CD4-positive, CD25-positive, alpha-beta regulatory T cell (primary cell): Measurements from ENCODE around the gene SLC35G2. TPM values are rescaled to one million over a fixed set of nuclear protein-coding genes. Genes with fewer than 3 reads are reported as not detected.
A peak's percentile ranks its signal among the peaks of the same experiment; 100 is the strongest.
"Not testable (repeated sequence)": the region's sequence is repeated elsewhere in the genome, so short reads cannot be mapped to it uniquely, and the experiment has no call there.

Experiments used
- ATAC-seq, 2 donors: fragments of 150-1000 bp; cut with Tn5 transposase; one replicate each; pipeline ENCODE4 v1.10.0; 2021; ENCODE audit warnings: low read depth in 2 of 2, moderate number of reproducible peaks in 2 of 2, moderate library complexity in 1 of 2
- DNase-seq, 3 donors: peaks; one replicate each; pipeline versions ENCODE4 v3.0.0 to v3.0.0-alpha.2; 2012 to 2022; ENCODE audit warnings: mixed read lengths in 1 of 3
- H3K27ac ChIP-seq: one replicate; pipeline ENCODE4 v1.7.0; 2013; ENCODE audit warnings: mild to moderate bottlenecking, low read length; ENCODE audit not compliant: insufficient read depth, poor library complexity, severe bottlenecking
- H3K27me3 ChIP-seq: one replicate; pipeline ENCODE4 v1.7.0; 2013; ENCODE audit warnings: low read length; ENCODE audit not compliant: control insufficient read depth, insufficient read depth
- H3K36me3 ChIP-seq: one replicate; pipeline ENCODE4 v1.7.0; 2013; ENCODE audit warnings: mild to moderate bottlenecking, low read length, moderate library complexity; ENCODE audit not compliant: control insufficient read depth, insufficient read depth
- H3K4me1 ChIP-seq: 2 replicates; pipeline ENCODE4 v1.7.0; 2013; ENCODE audit warnings: mild to moderate bottlenecking, low read length; ENCODE audit not compliant: insufficient read depth, control insufficient read depth, poor library complexity, severe bottlenecking
- H3K4me3 ChIP-seq: one replicate; pipeline ENCODE4 v1.7.0; 2013; ENCODE audit warnings: low read depth, mild to moderate bottlenecking, low read length, moderate library complexity
- H3K9me3 ChIP-seq, 2 experiments: 1 replicate in 1 of 2; 2 replicates in 1 of 2; pipeline ENCODE4 v1.7.0; 2013; ENCODE audit warnings: low read length in 2 of 2, mild to moderate bottlenecking in 1 of 2, moderate library complexity in 1 of 2; ENCODE audit not compliant: control insufficient read depth in 2 of 2
- H3K27ac Mint-ChIP-seq, 3 donors: one replicate each; pipeline ENCODE4 v1.8.0; 2020 to 2022; ENCODE audit warnings: mild to moderate bottlenecking in 3 of 3, mixed read lengths in 3 of 3, moderate library complexity in 2 of 3
- H3K27me3 Mint-ChIP-seq: one replicate; pipeline ENCODE4 v1.8.0; 2022; ENCODE audit warnings: mild to moderate bottlenecking, mixed read lengths
- H3K36me3 Mint-ChIP-seq: one replicate; pipeline ENCODE4 v1.8.0; 2020; ENCODE audit warnings: mixed read lengths
- H3K4me1 Mint-ChIP-seq, 4 donors: one replicate each; pipeline ENCODE4 v1.8.0; 2020 to 2022; ENCODE audit warnings: mixed read lengths in 4 of 4, mild to moderate bottlenecking in 1 of 4
- H3K4me3 Mint-ChIP-seq, 4 donors: one replicate each; pipeline ENCODE4 v1.8.0; 2020 to 2022; ENCODE audit warnings: mild to moderate bottlenecking in 4 of 4, mixed read lengths in 4 of 4, moderate library complexity in 3 of 4
- H3K9me3 Mint-ChIP-seq, 7 donors: one replicate each; pipeline ENCODE4 v1.8.0; 2020 to 2022; ENCODE audit warnings: mixed read lengths in 7 of 7, mild to moderate bottlenecking in 3 of 7, moderate library complexity in 2 of 7
- polyA plus RNA-seq, 4 donors: library from polyadenylated mRNA; unstranded; fragments of 300-500 nt; fragmentation: Illumina TruSeq; gene quantifications; one replicate each; pipeline ENCODE4 v1.2.3, GENCODE V29; 2021
- total RNA-seq: library from RNA; stranded (reverse); gene quantifications from one replicate; pipeline ENCODE4 v1.2.3, GENCODE V29; 2022

SLC35G2 gene
- total and polyA plus RNA-seq, 5 donors from 2014 or later = 0.06 to 0.44 (median 0.10) TPM; not detected in 2

DNA sequence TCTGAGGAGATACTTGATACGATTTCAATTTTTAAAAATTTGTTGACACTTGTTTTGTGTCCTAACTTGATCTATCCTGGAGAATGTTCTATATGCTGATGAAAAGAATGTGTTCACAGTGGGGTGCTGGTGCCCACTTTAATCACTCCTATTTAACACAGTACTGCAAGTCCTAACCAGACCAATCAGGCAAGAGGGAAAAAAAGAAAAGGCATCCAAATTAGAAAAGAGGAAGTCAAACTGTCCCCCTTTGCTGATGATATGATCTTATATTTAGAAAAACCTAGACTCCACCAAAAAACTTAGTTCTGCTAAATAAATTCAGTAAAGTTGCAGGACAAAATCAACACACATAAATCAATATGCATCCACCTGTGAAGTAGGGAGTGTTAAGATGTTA is 83.6 kb downstream of the SLC35G2 start:
- not testable (repeated sequence) for H3K4me3 Mint-ChIP-seq, DNase-seq, H3K4me3 ChIP-seq, H3K27me3 ChIP-seq, ATAC-seq, H3K36me3 ChIP-seq, H3K27ac ChIP-seq, H3K27me3 Mint-ChIP-seq
- Mint-ChIP-seq H3K36me3 (peaks cover 28% of the 10 kb centered on the region), H3K27ac (peak overlapping the region in 1 of 3 donors; percentile 4), H3K9me3 (peaks cover 0 to 22% (median 8%) of the 10 kb centered on the region in 7 donors), H3K4me1 (peaks cover 52 to 80% (median 66%) of the 10 kb centered on the region in 4 donors)
- Histone ChIP-seq H3K4me1 (peaks cover 53% of the 10 kb centered on the region), H3K9me3 (peaks cover 11 to 12% of the 10 kb centered on the region in 2 experiments)

- H3K9me3 Mint-ChIP-seq = peaks cover 0 to 22% (median 8%) of the 10 kb centered on the region in 7 donors
- peaks cover 52 to 83% (median 68%) of the 10 kb centered on the region in 4 donors for H3K4me1 Mint-ChIP-seq
- Histone ChIP-seq H3K4me3 (no peak overlapping the region), H3K27ac (no peak overlapping the region), H3K27me3 (no peaks in the 10 kb centered on the region), H3K36me3 (peaks cover 8% of the 10 kb centered on the region), H3K9me3 (peaks cover 11 to 12% of the 10 kb centered on the region in 2 experiments), H3K4me1 (peaks cover 50% of the 10 kb centered on the region)
- H3K27me3 Mint-ChIP-seq = no peaks in the 10 kb centered on the region
- ATAC-seq (no peak), DNase-seq (no peak)
- H3K36me3 Mint-ChIP-seq = peaks cover 28% of the 10 kb centered on the region
- H3K27ac Mint-ChIP-seq = no peak overlapping the region
- peak overlapping the region in 1 of 4 donors; percentile 48 for H3K4me3 Mint-ChIP-seq
These were observed 85.0 kb downstream of the SLC35G2 start for GRCh38 chr3:136903899-136904298.

GRCh38 chr3:136904746-136905145 is 85.8 kb downstream of the SLC35G2 start:
- H3K9me3 Mint-ChIP-seq = peaks cover 0 to 22% (median 8%) of the 10 kb centered on the region in 7 donors
- H3K4me3 Mint-ChIP-seq = no peak overlapping the region
- Histone ChIP-seq H3K4me1 (peaks cover 50% of the 10 kb centered on the region), H3K27ac (no peak overlapping the region), H3K4me3 (no peak overlapping the region), H3K27me3 (no peaks in the 10 kb centered on the region), H3K9me3 (peaks cover 11 to 12% of the 10 kb centered on the region in 2 experiments), H3K36me3 (peaks cover 6% of the 10 kb centered on the region)
- H3K36me3 Mint-ChIP-seq = peaks cover 28% of the 10 kb centered on the region
- DNase-seq = no peak
- peaks cover 48 to 84% (median 69%) of the 10 kb centered on the region in 4 donors for H3K4me1 Mint-ChIP-seq
- no peaks in the 10 kb centered on the region for H3K27me3 Mint-ChIP-seq
- ATAC-seq = no peak
- no peak overlapping the region for H3K27ac Mint-ChIP-seq

Other genes starting within 250 kb of the SLC35G2 start
- gene STAG1, start 66.7 kb upstream of the SLC35G2 start, total RNA-seq = 58.6 TPM
- gene STAG1, start 66.7 kb upstream of the SLC35G2 start, polyA plus RNA-seq = 10 to 100 TPM; 16.0 to 28.6 (median 20.8) TPM
- gene NCK1, start 43.1 kb downstream of the SLC35G2 start, total RNA-seq = 64.9 TPM
- gene NCK1, start 43.1 kb downstream of the SLC35G2 start, polyA plus RNA-seq = 10 to 100 TPM; 48.7 to 63.5 (median 53.8) TPM
- 2.8 TPM for gene IL20RB, start 138.9 kb downstream of the SLC35G2 start, total RNA-seq
- under 1 TPM in 3 of 4 donors, not detected in 1; 0.23 to 0.61 (median 0.42) TPM for gene IL20RB, start 138.9 kb downstream of the SLC35G2 start, polyA plus RNA-seq